Measurements from ENCODE around the gene TEX14.

- TF ChIP-seq, protein P1, sequence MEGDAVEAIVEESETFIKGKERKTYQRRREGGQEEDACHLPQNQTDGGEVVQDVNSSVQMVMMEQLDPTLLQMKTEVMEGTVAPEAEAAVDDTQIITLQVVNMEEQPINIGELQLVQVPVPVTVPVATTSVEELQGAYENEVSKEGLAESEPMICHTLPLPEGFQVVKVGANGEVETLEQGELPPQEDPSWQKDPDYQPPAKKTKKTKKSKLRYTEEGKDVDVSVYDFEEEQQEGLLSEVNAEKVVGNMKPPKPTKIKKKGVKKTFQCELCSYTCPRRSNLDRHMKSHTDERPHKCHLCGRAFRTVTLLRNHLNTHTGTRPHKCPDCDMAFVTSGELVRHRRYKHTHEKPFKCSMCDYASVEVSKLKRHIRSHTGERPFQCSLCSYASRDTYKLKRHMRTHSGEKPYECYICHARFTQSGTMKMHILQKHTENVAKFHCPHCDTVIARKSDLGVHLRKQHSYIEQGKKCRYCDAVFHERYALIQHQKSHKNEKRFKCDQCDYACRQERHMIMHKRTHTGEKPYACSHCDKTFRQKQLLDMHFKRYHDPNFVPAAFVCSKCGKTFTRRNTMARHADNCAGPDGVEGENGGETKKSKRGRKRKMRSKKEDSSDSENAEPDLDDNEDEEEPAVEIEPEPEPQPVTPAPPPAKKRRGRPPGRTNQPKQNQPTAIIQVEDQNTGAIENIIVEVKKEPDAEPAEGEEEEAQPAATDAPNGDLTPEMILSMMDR (optimal IDR thresholded peaks at IDR 0.05 in 1 of 3, IDR thresholded peaks at IDR 0.05 in 1 of 3, conservative IDR thresholded peaks at IDR 0.05 in 1 of 3; ENCODE audit: extremely low read depth in 1 of 3, insufficient read depth in 2 of 3, low read length in 3 of 3) = no peak
- TF ChIP-seq EZH2 (IDR thresholded peaks at IDR 0.05; ENCODE audit: low read length) = no peak
Observed at GRCh38 chr17:58722696-58723095, 30.9 kb upstream of the TEX14 start.

Measured in keratinocyte (primary cell).